22Rv1 (cell line): ENCODE results near the gene CCDC68.

Source experiments
- ZFX ChIP-seq: fragments of 450-650 bp; IDR thresholded peaks from 2 replicates; pipeline ENCODE4 v1.6.1; 2017; ENCODE audit warnings: antibody characterized with exemption, borderline replicate concordance
- TF ChIP-seq, protein P1 (sequence below): fragments of 450-650 bp; IDR thresholded peaks from 2 replicates; pipeline ENCODE4 v1.5.1; 2017; ENCODE audit warnings: mild to moderate bottlenecking

- TF ChIP-seq, protein P1, sequence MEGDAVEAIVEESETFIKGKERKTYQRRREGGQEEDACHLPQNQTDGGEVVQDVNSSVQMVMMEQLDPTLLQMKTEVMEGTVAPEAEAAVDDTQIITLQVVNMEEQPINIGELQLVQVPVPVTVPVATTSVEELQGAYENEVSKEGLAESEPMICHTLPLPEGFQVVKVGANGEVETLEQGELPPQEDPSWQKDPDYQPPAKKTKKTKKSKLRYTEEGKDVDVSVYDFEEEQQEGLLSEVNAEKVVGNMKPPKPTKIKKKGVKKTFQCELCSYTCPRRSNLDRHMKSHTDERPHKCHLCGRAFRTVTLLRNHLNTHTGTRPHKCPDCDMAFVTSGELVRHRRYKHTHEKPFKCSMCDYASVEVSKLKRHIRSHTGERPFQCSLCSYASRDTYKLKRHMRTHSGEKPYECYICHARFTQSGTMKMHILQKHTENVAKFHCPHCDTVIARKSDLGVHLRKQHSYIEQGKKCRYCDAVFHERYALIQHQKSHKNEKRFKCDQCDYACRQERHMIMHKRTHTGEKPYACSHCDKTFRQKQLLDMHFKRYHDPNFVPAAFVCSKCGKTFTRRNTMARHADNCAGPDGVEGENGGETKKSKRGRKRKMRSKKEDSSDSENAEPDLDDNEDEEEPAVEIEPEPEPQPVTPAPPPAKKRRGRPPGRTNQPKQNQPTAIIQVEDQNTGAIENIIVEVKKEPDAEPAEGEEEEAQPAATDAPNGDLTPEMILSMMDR: no peak
- TF ChIP-seq ZFX: no peak
Observed at GRCh38 chr18:54962919-54963645, 3.8 kb upstream of the CCDC68 start.
